ENCODE data around the gene SCART1. TPM values are rescaled to one million over a fixed set of nuclear protein-coding genes. Genes with fewer than 3 reads are reported as not detected.

SCART1 gene
- total RNA-seq, 1 donor from 2014 or later: 3.8 TPM

GRCh38 chr10:133471300-133472109 is 17.8 kb downstream of the SCART1 start:
- Mint-ChIP-seq H3K27me3 (ENCODE audit: unreplicated experiment) (peaks cover 7% of the 10 kb centered on the region), H3K27ac (ENCODE audit: unreplicated experiment) (no peak overlapping the region), H3K9me3 (ENCODE audit: unreplicated experiment) (peaks cover 22% of the 10 kb centered on the region), H3K4me1 (ENCODE audit: low read depth, unreplicated experiment) (no peaks in the 10 kb centered on the region), H3K4me3 (ENCODE audit: unreplicated experiment) (no peak overlapping the region), H3K36me3 (ENCODE audit: unreplicated experiment) (peaks cover 11% of the 10 kb centered on the region)
- no peak for TF ChIP-seq CTCF (IDR thresholded peaks at IDR 0.05; ENCODE audit: partially characterized antibody, unreplicated experiment)
- DNase-seq: no peak

- DNase-seq: no peak
- no peak overlapping the region for H3K4me3 Mint-ChIP-seq (ENCODE audit: unreplicated experiment)
- peaks cover 2% of the 10 kb centered on the region for H3K36me3 Mint-ChIP-seq (ENCODE audit: unreplicated experiment)
- H3K27ac Mint-ChIP-seq (ENCODE audit: unreplicated experiment): no peak overlapping the region
- peaks cover 5% of the 10 kb centered on the region for H3K27me3 Mint-ChIP-seq (ENCODE audit: unreplicated experiment)
- H3K9me3 Mint-ChIP-seq (ENCODE audit: unreplicated experiment): peaks cover 20% of the 10 kb centered on the region
- TF ChIP-seq CTCF (IDR thresholded peaks at IDR 0.05; ENCODE audit: partially characterized antibody, unreplicated experiment): no peak
- no peaks in the 10 kb centered on the region for H3K4me1 Mint-ChIP-seq (ENCODE audit: low read depth, unreplicated experiment)
Measured at GRCh38 chr10:133473270-133473669, 19.5 kb downstream of the SCART1 start.

- peaks cover 3% of the 10 kb centered on the region for H3K27me3 Mint-ChIP-seq (ENCODE audit: unreplicated experiment)
- H3K4me3 Mint-ChIP-seq (ENCODE audit: unreplicated experiment): no peak overlapping the region
- TF ChIP-seq CTCF (IDR thresholded peaks at IDR 0.05; ENCODE audit: partially characterized antibody, unreplicated experiment): no peak
- peaks cover 18% of the 10 kb centered on the region for H3K9me3 Mint-ChIP-seq (ENCODE audit: unreplicated experiment)
- no peaks in the 10 kb centered on the region for H3K36me3 Mint-ChIP-seq (ENCODE audit: unreplicated experiment)
- no peak for DNase-seq
- H3K4me1 Mint-ChIP-seq (ENCODE audit: low read depth, unreplicated experiment): no peaks in the 10 kb centered on the region
- no peak overlapping the region for H3K27ac Mint-ChIP-seq (ENCODE audit: unreplicated experiment)
Measured at GRCh38 chr10:133474027-133474426, 20.3 kb downstream of the SCART1 start.

- Mint-ChIP-seq H3K4me3 (ENCODE audit: unreplicated experiment) (no peak overlapping the region), H3K27me3 (ENCODE audit: unreplicated experiment) (peaks cover 3% of the 10 kb centered on the region), H3K4me1 (ENCODE audit: low read depth, unreplicated experiment) (no peaks in the 10 kb centered on the region), H3K36me3 (ENCODE audit: unreplicated experiment) (no peaks in the 10 kb centered on the region), H3K9me3 (ENCODE audit: unreplicated experiment) (peaks cover 18% of the 10 kb centered on the region), H3K27ac (ENCODE audit: unreplicated experiment) (no peak overlapping the region)
- no peak for TF ChIP-seq CTCF (IDR thresholded peaks at IDR 0.05; ENCODE audit: partially characterized antibody, unreplicated experiment)
- no peak for DNase-seq
Measured at GRCh38 chr10:133474665-133475424, 21.1 kb downstream of the SCART1 start.

- Mint-ChIP-seq H3K27me3 (ENCODE audit: unreplicated experiment) (peaks cover 3% of the 10 kb centered on the region), H3K36me3 (ENCODE audit: unreplicated experiment) (no peaks in the 10 kb centered on the region), H3K9me3 (ENCODE audit: unreplicated experiment) (peaks cover 14% of the 10 kb centered on the region), H3K4me1 (ENCODE audit: low read depth, unreplicated experiment) (no peaks in the 10 kb centered on the region), H3K27ac (ENCODE audit: unreplicated experiment) (no peak overlapping the region), H3K4me3 (ENCODE audit: unreplicated experiment) (no peak overlapping the region)
- TF ChIP-seq CTCF (IDR thresholded peaks at IDR 0.05; ENCODE audit: partially characterized antibody, unreplicated experiment): no peak
- DNase-seq: no peak
Measured at GRCh38 chr10:133475425-133475734, 21.6 kb downstream of the SCART1 start.

Data from glutamatergic neuron (in vitro differentiated cells).